IPS-18a (cell line): ENCODE data around the gene FOXN3.
"Not testable (repeated sequence)": the region's sequence is repeated elsewhere in the genome, so short reads cannot be mapped to it uniquely, and the experiment has no call there.

Experiments
- H3K27ac ChIP-seq: one replicate; pipeline ENCODE4 v1.5.1; 2013; ENCODE audit warnings: low read length
- H3K27me3 ChIP-seq: one replicate; pipeline ENCODE4 v1.6.1; 2013; ENCODE audit warnings: mild to moderate bottlenecking, low read length; ENCODE audit not compliant: control insufficient read depth, insufficient read depth
- H3K36me3 ChIP-seq: one replicate; pipeline ENCODE4 v1.6.1; 2013; ENCODE audit warnings: low read depth, low read length; ENCODE audit not compliant: control insufficient read depth
- H3K4me1 ChIP-seq: one replicate; pipeline ENCODE4 v1.6.1; 2013; ENCODE audit warnings: low read depth, low read length; ENCODE audit not compliant: control insufficient read depth
- H3K4me3 ChIP-seq: one replicate; pipeline ENCODE4 v1.5.1; 2013; ENCODE audit warnings: low read length
- H3K9ac ChIP-seq: one replicate; pipeline ENCODE4 v1.6.1; 2013; ENCODE audit warnings: mild to moderate bottlenecking, low read length, moderate library complexity
- H3K9me3 ChIP-seq: one replicate; pipeline ENCODE4 v1.6.1; 2013; ENCODE audit warnings: low read depth, low read length; ENCODE audit not compliant: control insufficient read depth

FOXN3 gene

DNA sequence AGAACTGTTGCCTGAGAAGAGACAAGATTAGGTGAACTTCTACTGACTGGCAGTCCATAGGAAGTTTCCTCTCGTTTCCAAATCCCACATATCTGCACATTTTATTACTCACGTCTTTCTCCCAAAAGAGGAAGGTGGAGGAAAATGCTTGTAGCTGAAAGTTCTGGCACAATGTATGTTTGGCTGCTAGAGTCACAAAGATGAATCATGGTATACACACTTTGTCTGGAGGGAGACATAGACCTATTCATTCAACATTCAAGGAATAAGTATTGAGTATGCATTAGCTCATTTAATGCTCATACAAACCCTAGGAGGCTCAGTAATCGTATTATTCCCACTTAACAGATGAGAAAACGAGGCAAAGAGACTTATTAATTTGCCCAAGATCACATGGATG lies 291.8 kb downstream of the FOXN3 start:
- no peak overlapping the region for H3K27ac ChIP-seq
- no peaks in the 10 kb centered on the region for H3K27me3 ChIP-seq
- H3K36me3 ChIP-seq = no peaks in the 10 kb centered on the region
- peaks cover 12% of the 10 kb centered on the region for H3K4me1 ChIP-seq
- no peak overlapping the region for H3K4me3 ChIP-seq
- H3K9me3 ChIP-seq = no peaks in the 10 kb centered on the region
- no peak overlapping the region for H3K9ac ChIP-seq

DNA sequence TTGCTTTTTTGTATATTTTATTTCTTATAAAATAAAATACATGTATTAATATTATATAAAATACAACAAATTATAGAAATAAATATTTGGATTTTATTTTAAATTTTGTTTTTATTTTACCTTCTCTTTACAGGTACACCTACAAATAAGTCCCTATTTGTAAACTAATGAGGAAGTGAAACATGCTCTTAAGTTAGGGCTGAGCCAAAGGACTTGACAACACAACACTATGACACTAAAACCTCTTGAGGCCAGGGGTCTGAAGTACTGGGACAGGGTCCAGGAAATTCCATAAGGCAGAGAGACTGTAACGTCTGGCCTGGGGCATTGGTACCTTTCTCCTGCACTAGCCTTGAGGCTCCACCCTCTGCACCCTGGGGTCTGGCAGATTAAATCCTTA lies 293.2 kb downstream of the FOXN3 start:
- H3K27me3 ChIP-seq = no peaks in the 10 kb centered on the region
- H3K4me3 ChIP-seq = no peak overlapping the region
- H3K9ac ChIP-seq = no peak overlapping the region
- no peaks in the 10 kb centered on the region for H3K9me3 ChIP-seq
- no peak overlapping the region for H3K27ac ChIP-seq
- H3K36me3 ChIP-seq = no peaks in the 10 kb centered on the region
- H3K4me1 ChIP-seq = peaks cover 12% of the 10 kb centered on the region

DNA sequence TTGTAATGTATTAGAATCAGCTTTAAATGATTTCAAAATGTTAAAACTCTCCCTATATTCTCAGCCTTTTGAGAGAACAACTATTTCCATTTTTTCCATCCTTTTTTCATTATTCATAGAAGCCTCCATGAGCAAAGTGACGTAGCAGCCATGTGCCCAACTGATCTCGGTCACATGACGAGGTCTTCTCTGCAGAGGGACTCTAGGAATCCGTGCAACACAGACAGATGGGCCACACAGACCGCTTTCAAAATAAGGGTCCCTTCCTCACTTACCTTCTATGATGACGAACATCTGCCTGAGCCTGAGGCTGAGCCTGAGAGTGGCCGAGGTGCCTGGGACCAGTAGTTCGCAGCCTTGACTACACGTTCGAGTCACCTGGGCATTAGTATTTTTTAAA lies 293.8 kb downstream of the FOXN3 start:
- no peak overlapping the region for H3K27ac ChIP-seq
- no peak overlapping the region for H3K4me3 ChIP-seq
- H3K9me3 ChIP-seq = no peaks in the 10 kb centered on the region
- no peak overlapping the region for H3K9ac ChIP-seq
- no peaks in the 10 kb centered on the region for H3K36me3 ChIP-seq
- no peaks in the 10 kb centered on the region for H3K27me3 ChIP-seq
- peaks cover 12% of the 10 kb centered on the region for H3K4me1 ChIP-seq

DNA sequence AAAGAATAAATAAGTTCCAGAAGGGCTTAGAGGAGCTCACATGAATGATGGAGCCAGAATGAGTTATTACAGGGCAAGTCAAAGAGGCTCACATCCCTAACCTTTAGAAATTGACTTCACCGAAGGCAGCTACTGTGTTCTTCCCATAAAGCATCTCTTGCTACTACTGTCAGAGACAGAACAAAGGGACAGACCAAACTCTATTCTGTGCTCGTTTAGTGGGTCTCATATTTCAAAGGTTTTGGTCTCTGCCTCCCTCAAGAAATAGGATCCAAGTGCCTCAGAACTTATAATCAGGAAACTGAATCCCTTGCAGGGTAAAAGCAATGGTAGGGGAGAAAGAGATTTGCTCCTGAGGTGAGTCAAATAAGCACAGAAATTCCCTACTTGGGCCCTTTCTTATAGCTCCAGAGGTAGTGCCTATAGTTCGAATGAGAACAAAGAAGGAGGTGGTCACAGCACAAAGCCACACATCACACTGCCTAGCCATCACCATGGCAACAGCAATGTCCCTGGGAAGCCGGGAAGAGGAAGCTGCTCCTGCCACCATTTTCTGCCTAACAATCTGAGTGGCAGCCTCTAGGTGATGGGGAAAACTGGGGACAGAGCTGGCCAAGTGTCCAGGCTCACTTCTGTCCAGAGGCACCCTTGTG lies 294.9 kb downstream of the FOXN3 start:
- H3K4me3 ChIP-seq = no peak overlapping the region
- no peaks in the 10 kb centered on the region for H3K9me3 ChIP-seq
- no peak overlapping the region for H3K27ac ChIP-seq
- H3K36me3 ChIP-seq = no peaks in the 10 kb centered on the region
- H3K27me3 ChIP-seq = no peaks in the 10 kb centered on the region
- peaks cover 14% of the 10 kb centered on the region for H3K4me1 ChIP-seq
- H3K9ac ChIP-seq = peak overlapping the region; percentile 16

DNA sequence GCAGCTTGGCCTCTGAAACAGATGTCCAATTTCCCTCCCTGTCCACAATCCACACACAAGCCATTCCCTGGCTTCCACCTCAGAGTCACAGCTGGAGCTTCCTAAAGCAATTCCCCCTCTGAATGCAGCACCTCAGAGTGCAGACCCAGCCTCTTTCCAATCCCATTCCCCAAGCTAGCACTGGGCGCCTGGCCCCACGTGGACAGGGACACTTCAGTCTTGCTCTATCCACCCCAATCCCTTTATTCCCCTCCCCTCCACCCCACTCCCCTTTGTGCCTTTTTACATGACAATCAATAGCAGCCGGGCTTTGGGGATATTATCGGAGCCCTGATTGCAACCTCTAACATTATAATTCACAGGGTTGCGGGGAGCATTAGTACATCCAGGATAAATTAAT lies 300.0 kb downstream of the FOXN3 start:
- Histone ChIP-seq H3K9me3 (no peaks in the 10 kb centered on the region), H3K27me3 (no peaks in the 10 kb centered on the region), H3K9ac (no peak overlapping the region), H3K4me3 (no peak overlapping the region), H3K27ac (no peak overlapping the region), H3K36me3 (no peaks in the 10 kb centered on the region), H3K4me1 (peaks cover 10% of the 10 kb centered on the region)

DNA sequence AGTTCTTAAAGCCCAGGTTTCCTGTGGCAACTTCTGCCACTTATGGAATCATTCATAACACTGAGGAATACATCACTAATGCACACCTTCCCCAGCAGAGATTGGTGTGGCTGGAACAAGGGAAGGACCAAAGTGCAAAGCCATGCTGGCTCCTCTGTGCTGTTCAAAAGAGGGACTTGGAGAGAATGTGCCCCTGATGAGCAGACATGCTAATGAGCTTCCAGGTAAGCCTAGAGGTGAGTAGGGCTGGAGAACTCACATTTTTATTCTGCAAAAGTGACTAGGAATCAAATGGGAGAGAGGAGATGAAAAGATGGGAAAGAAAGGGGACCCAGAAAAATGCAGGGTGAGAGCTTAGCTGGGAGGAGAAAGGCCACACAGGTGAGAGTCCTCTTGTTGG lies 302.9 kb downstream of the FOXN3 start:
- H3K9ac ChIP-seq = no peak overlapping the region
- H3K4me1 ChIP-seq = peaks cover 5% of the 10 kb centered on the region
- no peaks in the 10 kb centered on the region for H3K27me3 ChIP-seq
- no peak overlapping the region for H3K27ac ChIP-seq
- H3K4me3 ChIP-seq = no peak overlapping the region
- no peaks in the 10 kb centered on the region for H3K9me3 ChIP-seq
- no peaks in the 10 kb centered on the region for H3K36me3 ChIP-seq

DNA sequence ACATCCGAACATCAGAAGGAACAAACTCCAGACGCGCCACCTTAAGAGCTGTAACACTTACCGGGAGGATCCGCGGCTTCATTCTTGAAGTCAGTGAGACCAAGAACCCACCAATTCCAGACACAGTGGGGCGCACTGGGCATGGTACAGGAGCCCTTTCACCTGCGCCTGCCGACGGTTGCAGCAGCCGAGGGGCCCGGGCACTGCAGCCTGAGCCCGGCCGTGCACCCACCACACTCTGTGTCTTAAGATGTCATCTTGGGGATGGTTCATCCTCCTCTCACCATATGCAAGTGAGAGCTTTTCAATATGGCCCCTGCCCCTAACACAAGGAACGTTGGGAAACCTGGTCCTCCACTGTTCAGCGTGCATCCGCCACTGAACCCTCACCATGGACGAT lies 304.3 kb downstream of the FOXN3 start:
- H3K4me1 ChIP-seq = peaks cover 5% of the 10 kb centered on the region
- no peak overlapping the region for H3K9ac ChIP-seq
- H3K36me3 ChIP-seq = no peaks in the 10 kb centered on the region
- H3K9me3 ChIP-seq = no peaks in the 10 kb centered on the region
- no peak overlapping the region for H3K27ac ChIP-seq
- H3K27me3 ChIP-seq = no peaks in the 10 kb centered on the region
- no peak overlapping the region for H3K4me3 ChIP-seq

DNA sequence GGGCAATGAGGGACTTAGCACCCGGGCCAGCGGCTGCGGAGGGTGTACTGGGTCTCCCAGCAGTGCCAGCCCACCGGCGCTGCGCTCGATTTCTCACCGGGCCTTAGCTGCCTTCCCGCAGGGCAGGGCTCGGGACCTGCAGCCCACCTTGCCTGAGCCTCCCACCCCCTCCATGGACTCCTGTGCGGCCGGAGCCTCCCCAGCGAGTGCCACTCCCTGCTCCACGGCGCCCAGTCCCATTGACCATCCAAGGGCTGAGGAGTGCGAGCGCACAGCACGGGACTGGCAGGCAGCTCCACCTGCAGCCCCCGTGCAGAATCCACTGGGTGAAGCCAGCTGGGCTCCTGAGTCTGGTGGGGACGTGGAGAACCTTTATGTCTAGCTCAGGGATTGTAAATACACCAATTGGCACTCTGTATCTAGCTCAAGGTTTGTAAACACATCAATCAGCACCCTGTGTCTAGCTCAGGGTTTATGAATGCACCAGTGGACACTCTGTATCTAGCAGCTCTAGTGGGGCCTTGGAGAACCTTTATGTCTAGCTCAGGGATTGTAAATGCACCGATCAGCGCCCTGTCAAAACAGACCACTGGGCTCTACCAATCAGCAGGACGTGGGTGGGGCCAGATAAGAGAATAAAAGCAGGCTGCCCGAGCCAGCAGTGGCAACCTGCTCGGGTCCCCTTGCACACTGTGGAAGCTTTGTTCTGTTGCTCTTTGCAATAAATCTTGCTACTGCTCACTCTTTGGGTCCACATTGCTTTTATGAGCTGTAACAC lies 305.1 kb downstream of the FOXN3 start:
- H3K4me1 ChIP-seq, H3K4me3 ChIP-seq, H3K27me3 ChIP-seq, H3K27ac ChIP-seq, H3K9me3 ChIP-seq, H3K36me3 ChIP-seq, H3K9ac ChIP-seq: not testable (repeated sequence)

DNA sequence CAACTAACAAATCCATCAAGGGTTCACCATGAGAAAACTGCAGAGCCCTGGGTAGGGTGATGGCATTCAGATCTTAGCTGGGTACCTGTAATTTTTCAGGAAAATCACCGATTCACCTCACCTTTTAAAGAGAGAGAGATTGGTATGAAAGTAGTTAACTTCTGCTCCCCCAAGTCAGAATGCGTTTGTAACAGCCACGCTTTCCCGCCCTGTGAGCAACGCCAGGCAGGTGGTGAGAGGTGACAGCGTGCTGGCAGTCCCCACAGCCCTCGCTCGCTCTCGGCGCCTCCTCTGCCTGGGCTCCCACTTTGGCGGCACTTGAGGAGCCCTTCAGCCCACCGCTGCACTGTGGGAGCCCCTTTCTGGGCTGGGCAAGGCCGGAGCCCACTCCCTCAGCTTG lies 305.8 kb downstream of the FOXN3 start:
- H3K36me3 ChIP-seq, H3K9ac ChIP-seq, H3K9me3 ChIP-seq, H3K4me3 ChIP-seq, H3K27me3 ChIP-seq, H3K27ac ChIP-seq, H3K4me1 ChIP-seq: not testable (repeated sequence)

DNA sequence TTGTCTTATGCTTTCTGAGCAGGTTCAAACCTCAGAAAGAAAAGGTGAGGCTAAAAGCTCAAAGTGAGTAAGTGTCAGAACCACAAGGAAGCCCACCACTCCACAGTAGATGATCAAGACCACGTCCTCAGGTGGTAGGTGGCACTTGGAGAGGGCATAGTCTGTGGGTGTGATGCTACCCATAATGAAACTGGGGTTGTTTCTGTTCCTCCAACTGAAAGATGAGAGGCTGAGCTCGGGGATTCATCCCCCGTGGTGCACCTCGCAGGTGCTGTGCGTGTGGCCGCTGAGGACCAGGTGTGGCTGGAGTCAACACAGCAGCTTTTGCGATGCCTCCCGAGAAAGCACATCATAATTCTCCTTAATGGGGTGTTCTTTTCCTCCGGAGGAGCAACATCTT lies 306.9 kb downstream of the FOXN3 start:
- Histone ChIP-seq H3K4me3 (no peak overlapping the region), H3K9me3 (no peaks in the 10 kb centered on the region), H3K27me3 (no peaks in the 10 kb centered on the region), H3K9ac (no peak overlapping the region), H3K36me3 (no peaks in the 10 kb centered on the region), H3K27ac (no peak overlapping the region), H3K4me1 (no peaks in the 10 kb centered on the region)

DNA sequence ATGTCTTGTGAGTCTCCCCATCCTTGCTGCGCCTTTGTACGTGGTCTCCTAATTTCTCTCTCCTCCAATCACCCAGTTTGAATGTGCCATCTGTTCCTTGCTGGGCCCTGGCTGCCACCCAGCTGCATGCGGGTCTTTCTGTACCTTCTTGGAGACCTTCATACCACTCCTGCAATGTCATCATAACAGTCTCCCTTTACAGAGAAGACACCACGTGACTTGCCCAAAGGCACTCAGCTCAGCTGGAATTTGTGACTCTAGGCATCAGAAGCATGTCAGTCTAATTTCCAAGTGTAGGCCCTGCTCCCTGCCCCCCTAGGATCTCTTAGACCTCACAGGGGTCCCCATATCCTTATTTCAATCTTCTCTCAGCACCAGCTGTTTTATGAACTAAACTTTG lies 308.4 kb downstream of the FOXN3 start:
- H3K36me3 ChIP-seq = no peaks in the 10 kb centered on the region
- no peaks in the 10 kb centered on the region for H3K27me3 ChIP-seq
- no peaks in the 10 kb centered on the region for H3K4me1 ChIP-seq
- H3K9ac ChIP-seq = no peak overlapping the region
- no peak overlapping the region for H3K4me3 ChIP-seq
- H3K27ac ChIP-seq = no peak overlapping the region
- no peaks in the 10 kb centered on the region for H3K9me3 ChIP-seq

DNA sequence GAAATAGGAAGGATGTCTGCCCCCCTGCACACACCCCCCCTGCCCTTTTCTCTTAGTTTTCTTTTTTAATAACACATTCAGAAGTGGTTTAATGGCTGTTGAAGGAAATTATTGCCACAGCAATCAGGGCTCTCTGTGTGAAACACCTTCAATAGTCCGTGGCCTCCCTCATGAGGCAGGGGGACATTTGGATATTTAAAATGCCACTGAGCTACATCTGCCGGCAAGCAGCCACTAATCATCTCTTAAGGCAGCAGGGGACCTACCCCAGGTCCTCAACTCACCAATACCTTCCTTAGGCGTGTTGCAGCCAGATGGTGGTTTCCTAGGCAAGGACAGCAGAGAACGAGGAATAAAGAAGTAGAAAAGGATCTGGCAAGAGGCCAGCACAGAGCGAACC lies 309.4 kb downstream of the FOXN3 start:
- no peak overlapping the region for H3K27ac ChIP-seq
- no peaks in the 10 kb centered on the region for H3K4me1 ChIP-seq

More for the DNA sequence above, 309.4 kb downstream of the FOXN3 start:
- no peak overlapping the region for H3K4me3 ChIP-seq
- H3K9ac ChIP-seq = no peak overlapping the region
- no peaks in the 10 kb centered on the region for H3K27me3 ChIP-seq
- H3K36me3 ChIP-seq = no peaks in the 10 kb centered on the region
- no peaks in the 10 kb centered on the region for H3K9me3 ChIP-seq
